OCI-LY7 (cell line): ENCODE measurements around the gene FMN2. TPM values are rescaled to one million over a fixed set of nuclear protein-coding genes. Genes with fewer than 3 reads are reported as not detected.

Source experiments
- BruUV-seq: library from RNA; stranded (reverse); fragments of 400-500 nt; replicated peaks from 2 replicates; lab custom pipeline; 2021; lab: Mats Ljungman, UMichigan
- CTCF ChIA-PET: fragments of 300-600 bp; sonication (Branson Sonifier 250); formaldehyde crosslinking; loops from one replicate; lab custom pipeline; 2022; ENCODE audit warnings: antibody characterized with exemption; ENCODE audit not compliant: unreplicated experiment; lab: Charles Lee
- POLR2A ChIA-PET: fragments of 300-600 bp; sonication (Branson Sonifier 250); formaldehyde crosslinking; loops from one replicate; lab custom pipeline; 2022; ENCODE audit warnings: antibody characterized with exemption; lab: Charles Lee
- DNase-seq: peaks from one replicate; pipeline ENCODE4 v3.0.0-alpha.2; 2015; ENCODE audit warnings: low spot score
- H2AFZ ChIP-seq: fragments of 200-600 bp; sonication (generic), shearing (Covaris generic); 2 replicates; pipeline ENCODE4 v1.6.1; 2014; ENCODE audit warnings: mild to moderate bottlenecking, antibody characterized with exemption, low read length, moderate library complexity
- H3K27ac ChIP-seq: fragments of 200-600 bp; sonication (generic); 2 replicates; pipeline ENCODE4 v1.5.1; 2014; ENCODE audit warnings: mixed run types, low read depth, mild to moderate bottlenecking, moderate library complexity, low read length, inconsistent platforms; ENCODE audit not compliant: poor library complexity, severe bottlenecking
- H3K36me3 ChIP-seq: fragments of 200-600 bp; sonication (generic); 2 replicates; pipeline ENCODE4 v1.6.1; 2014; ENCODE audit warnings: mild to moderate bottlenecking, antibody characterized with exemption, low read length, moderate library complexity, mixed read lengths; ENCODE audit not compliant: insufficient read depth
- H3K4me1 ChIP-seq: fragments of 200-600 bp; sonication (generic); 2 replicates; pipeline ENCODE4 v1.5.1; 2014; ENCODE audit warnings: mild to moderate bottlenecking, low read length; ENCODE audit not compliant: insufficient read depth, poor library complexity, severe bottlenecking
- H3K4me2 ChIP-seq: fragments of 200-600 bp; sonication (generic); 2 replicates; pipeline ENCODE4 v1.6.1; 2014; ENCODE audit warnings: mild to moderate bottlenecking, low read length
- H3K4me3 ChIP-seq: fragments of 200-600 bp; sonication (generic); 2 replicates; pipeline ENCODE4 v1.5.1; 2014; ENCODE audit warnings: mild to moderate bottlenecking, low read depth, low read length; ENCODE audit not compliant: poor library complexity, severe bottlenecking
- H3K79me2 ChIP-seq: fragments of 200-600 bp; sonication (generic); 2 replicates; pipeline ENCODE4 v1.6.1; 2016; ENCODE audit warnings: low read depth, mild to moderate bottlenecking, low read length, moderate library complexity, mixed read lengths; ENCODE audit not compliant: insufficient read depth
- H3K9me2 ChIP-seq: fragments of 200-600 bp; sonication (generic); 2 replicates; pipeline ENCODE4 v1.6.1; 2016; ENCODE audit warnings: mild to moderate bottlenecking, low read length, mixed read lengths; ENCODE audit not compliant: insufficient read depth
- H3K9me3 ChIP-seq: fragments of 200-600 bp; sonication (generic); 2 replicates; pipeline ENCODE4 v1.6.1; 2014; ENCODE audit warnings: mild to moderate bottlenecking, mixed run types, low read length, mixed read lengths
- H4K20me1 ChIP-seq: fragments of 200-600 bp; sonication (generic); 2 replicates; pipeline ENCODE4 v1.6.1; 2014; ENCODE audit warnings: mild to moderate bottlenecking, antibody characterized with exemption, low read length, moderate library complexity, mixed read lengths; ENCODE audit not compliant: insufficient read depth
- CTCF ChIP-seq: fragments of 200-600 bp; sonication (generic); conservative IDR thresholded peaks from 2 replicates; pipeline ENCODE4 v1.5.1; 2014; ENCODE audit warnings: mild to moderate bottlenecking, antibody characterized with exemption, low read length, moderate library complexity, mixed read lengths
- EZH2phosphoT487 ChIP-seq: fragments of 200-600 bp; sonication (generic); IDR thresholded peaks from 2 replicates; pipeline ENCODE4 v1.6.1; 2018; ENCODE audit warnings: low read depth, borderline replicate concordance, mild to moderate bottlenecking, mixed run types, antibody characterized with exemption, low read length, moderate library complexity, mixed read lengths
- intact Hi-C: fragments of 100-400 bp; cut with micrococcal nuclease; formaldehyde crosslinking; loops from one replicate; pipeline ENCODE4 v1.10.0; 2022; ENCODE audit not compliant: unreplicated experiment
- total RNA-seq, 2 experiments: library from RNA; depleted of rRNA in 1 of 2; stranded (reverse); fragments of >200 nt in 1 of 2; shearing (Covaris generic) in 1 of 2; gene quantifications; 2 replicates each; pipeline ENCODE4 v1.2.3, GENCODE V29; 2014 to 2022

The FMN2 gene
- total RNA-seq, 2 experiments from 2014 or later: not detected

DNA sequence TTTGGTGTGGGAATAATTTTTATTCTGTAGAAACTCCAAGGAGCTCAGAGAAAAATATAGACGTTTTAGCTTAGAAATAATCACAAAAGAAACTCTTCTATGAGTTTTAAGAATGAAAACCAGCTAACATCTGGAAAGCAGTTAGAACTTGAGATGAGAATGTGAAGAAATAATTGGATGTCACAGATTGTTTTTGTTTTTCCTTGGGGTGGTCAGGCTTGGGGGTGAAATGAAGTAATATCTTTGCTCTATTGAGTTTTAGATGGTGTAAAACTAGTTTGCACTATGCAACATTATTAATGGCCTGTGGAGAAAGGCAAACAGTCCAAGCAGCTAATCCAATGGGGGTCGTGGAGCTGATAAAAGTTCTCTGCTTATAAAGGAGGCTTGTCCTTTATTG lies 101.2 kb downstream of the FMN2 start:
- no peaks in the 10 kb centered on the region for H3K9me2 ChIP-seq
- H3K36me3 ChIP-seq: no peaks in the 10 kb centered on the region
- H2AFZ ChIP-seq: no peak overlapping the region
- BruUV-seq: no TSS peak
- no peaks in the 10 kb centered on the region for H3K79me2 ChIP-seq
- H3K4me3 ChIP-seq: no peak overlapping the region
- H3K9me3 ChIP-seq: no peaks in the 10 kb centered on the region
- CTCF ChIA-PET: no interaction called here
- H3K27ac ChIP-seq: no peak overlapping the region
- H3K4me2 ChIP-seq: no peak overlapping the region
- POLR2A ChIA-PET: no interaction called here
- 0 out of 2 replicates have a peak, but pooled peaks cover 3% of the 10 kb centered on the region for H4K20me1 ChIP-seq
- no peak for DNase-seq
- no peak for TF ChIP-seq CTCF
- no peak for TF ChIP-seq EZH2phosphoT487
- H3K4me1 ChIP-seq: no peaks in the 10 kb centered on the region
- intact Hi-C loops: no loop called here

DNA sequence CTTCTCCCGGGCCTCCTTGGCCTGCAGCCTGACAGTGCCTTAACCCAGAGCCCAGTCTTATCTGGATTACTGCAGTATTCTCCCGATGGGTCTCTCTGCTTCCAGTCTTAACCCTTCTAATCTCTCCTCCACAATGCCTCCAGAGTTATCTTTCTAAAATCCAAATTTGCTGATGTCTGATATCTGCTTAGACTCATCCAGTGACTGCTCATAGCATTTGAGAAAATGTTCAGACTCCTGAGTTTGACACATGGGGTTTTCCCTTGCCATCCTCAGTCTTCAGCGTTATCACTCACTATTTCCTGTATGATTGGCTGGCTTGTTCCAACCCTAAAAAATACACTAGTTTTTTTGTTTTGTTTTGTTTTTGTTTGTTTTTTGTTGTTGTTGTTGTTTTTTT lies 102.0 kb downstream of the FMN2 start:
- CTCF ChIA-PET: no interaction called here
- intact Hi-C loops: no loop called here
- TF ChIP-seq CTCF (no peak), EZH2phosphoT487 (no peak)

GRCh38 chr1:240194120-240194519 lies 102.4 kb downstream of the FMN2 start:
- 0 out of 2 replicates have a peak, but pooled peaks cover 3% of the 10 kb centered on the region for H4K20me1 ChIP-seq
- no peak for DNase-seq
- no peak for TF ChIP-seq CTCF
- no peak for TF ChIP-seq EZH2phosphoT487
- H3K27ac ChIP-seq: no peak overlapping the region
- H3K36me3 ChIP-seq: no peaks in the 10 kb centered on the region
- H3K79me2 ChIP-seq: no peaks in the 10 kb centered on the region
- no TSS peak for BruUV-seq
- intact Hi-C loops: no loop called here
- no peaks in the 10 kb centered on the region for H3K4me1 ChIP-seq
- ChIA-PET POLR2A (no interaction called here), CTCF (no interaction called here)
- H3K4me2 ChIP-seq: no peak overlapping the region
- H2AFZ ChIP-seq: no peak overlapping the region
- no peak overlapping the region for H3K4me3 ChIP-seq
- no peaks in the 10 kb centered on the region for H3K9me3 ChIP-seq
- no peaks in the 10 kb centered on the region for H3K9me2 ChIP-seq

More for the DNA sequence above, 102.0 kb downstream of the FMN2 start:
- H4K20me1 ChIP-seq: 0 out of 2 replicates have a peak, but pooled peaks cover 3% of the 10 kb centered on the region
- POLR2A ChIA-PET: no interaction called here
- no peaks in the 10 kb centered on the region for H3K9me2 ChIP-seq
- no peaks in the 10 kb centered on the region for H3K36me3 ChIP-seq
- H3K79me2 ChIP-seq: no peaks in the 10 kb centered on the region
- no peak overlapping the region for H3K27ac ChIP-seq
- H3K4me3 ChIP-seq: no peak overlapping the region
- no TSS peak for BruUV-seq
- H2AFZ ChIP-seq: no peak overlapping the region
- no peaks in the 10 kb centered on the region for H3K4me1 ChIP-seq
- H3K9me3 ChIP-seq: no peaks in the 10 kb centered on the region
- no peak for DNase-seq
- no peak overlapping the region for H3K4me2 ChIP-seq
